Measurements from ENCODE around the gene CHCHD10.

- TF ChIP-seq, protein P1, sequence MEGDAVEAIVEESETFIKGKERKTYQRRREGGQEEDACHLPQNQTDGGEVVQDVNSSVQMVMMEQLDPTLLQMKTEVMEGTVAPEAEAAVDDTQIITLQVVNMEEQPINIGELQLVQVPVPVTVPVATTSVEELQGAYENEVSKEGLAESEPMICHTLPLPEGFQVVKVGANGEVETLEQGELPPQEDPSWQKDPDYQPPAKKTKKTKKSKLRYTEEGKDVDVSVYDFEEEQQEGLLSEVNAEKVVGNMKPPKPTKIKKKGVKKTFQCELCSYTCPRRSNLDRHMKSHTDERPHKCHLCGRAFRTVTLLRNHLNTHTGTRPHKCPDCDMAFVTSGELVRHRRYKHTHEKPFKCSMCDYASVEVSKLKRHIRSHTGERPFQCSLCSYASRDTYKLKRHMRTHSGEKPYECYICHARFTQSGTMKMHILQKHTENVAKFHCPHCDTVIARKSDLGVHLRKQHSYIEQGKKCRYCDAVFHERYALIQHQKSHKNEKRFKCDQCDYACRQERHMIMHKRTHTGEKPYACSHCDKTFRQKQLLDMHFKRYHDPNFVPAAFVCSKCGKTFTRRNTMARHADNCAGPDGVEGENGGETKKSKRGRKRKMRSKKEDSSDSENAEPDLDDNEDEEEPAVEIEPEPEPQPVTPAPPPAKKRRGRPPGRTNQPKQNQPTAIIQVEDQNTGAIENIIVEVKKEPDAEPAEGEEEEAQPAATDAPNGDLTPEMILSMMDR (IDR thresholded peaks at IDR 0.05; ENCODE audit: insufficient read depth, low read depth, low read length): no peak
- no peak for TF ChIP-seq EZH2 (IDR thresholded peaks at IDR 0.05; ENCODE audit: insufficient read depth, low read length)
Observed at GRCh38 chr22:23750714-23751440, 16.9 kb downstream of the CHCHD10 start, which contains the start of gene ZNF70.
